Measurements from ENCODE around the gene VILL.

The VILL gene

GRCh38 chr3:38002291-38002876 is 11.8 kb downstream of the VILL start:
- DNase-seq = no peak

- DNase-seq = no peak
These were observed 12.4 kb downstream of the VILL start for GRCh38 chr3:38002940-38003339.

GRCh38 chr3:38003371-38003816 is 12.8 kb downstream of the VILL start:
- DNase-seq = peak; percentile 47

DNA sequence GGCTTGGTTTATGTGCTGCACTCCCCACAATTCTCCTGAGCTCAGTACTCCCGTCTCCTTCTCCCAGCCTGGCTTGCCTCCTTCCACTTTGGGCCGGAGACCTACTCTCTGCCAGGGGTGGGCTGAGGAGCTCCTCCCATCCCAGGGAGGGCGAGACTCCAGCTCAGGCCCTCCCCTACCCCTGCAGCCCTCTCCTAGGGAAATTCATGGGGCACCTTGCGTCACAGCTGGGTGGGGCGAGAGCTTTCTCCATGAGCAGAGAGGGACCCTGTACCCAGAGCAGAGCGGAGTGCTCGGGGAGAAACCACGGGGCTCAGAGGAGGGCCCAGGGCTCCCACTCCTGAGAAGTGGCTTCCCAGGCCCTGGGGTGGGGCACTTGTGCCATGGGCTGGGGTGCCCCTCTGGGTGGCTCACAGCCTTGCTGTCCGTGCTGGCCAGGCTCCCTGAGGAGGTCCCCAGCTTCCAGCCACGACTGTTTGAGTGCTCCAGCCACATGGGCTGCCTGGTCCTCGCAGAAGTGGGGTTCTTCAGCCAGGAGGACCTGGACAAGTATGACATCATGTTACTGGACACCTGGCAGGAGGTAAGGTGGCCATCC is 13.3 kb downstream of the VILL start:
- no peak for DNase-seq

DNA sequence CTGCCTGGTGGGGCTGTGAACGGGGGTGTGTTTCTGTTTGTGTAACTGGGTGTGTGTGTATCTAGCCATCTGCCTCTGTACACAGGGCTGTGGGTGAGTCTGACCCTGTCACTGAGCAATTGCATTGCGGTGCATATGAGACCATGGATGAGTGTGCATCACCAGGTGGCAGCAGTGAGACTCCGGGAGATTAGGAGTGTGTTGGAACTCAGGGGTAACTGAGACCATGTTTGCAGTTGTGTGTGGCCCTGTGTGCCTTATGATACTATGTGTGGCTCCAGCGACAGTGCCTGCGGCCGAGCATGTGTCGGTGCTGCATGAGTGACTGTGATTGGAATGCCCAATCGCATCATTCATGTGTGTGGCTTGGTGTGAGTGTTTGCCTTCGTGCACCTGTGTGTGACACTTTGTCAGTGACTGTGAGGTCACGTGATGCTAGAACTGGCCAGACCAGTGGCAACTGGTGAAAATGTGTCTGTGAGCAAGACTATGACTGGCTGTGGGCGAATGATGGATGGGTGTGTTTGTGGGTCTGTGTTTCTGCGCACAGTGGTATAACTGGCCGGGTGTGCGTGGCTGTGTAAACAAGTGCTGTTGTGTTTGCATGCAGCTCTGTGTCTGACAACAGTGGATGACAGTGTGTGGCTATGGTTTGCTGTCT is 14.0 kb downstream of the VILL start:
- DNase-seq = peak; percentile 43

DNA sequence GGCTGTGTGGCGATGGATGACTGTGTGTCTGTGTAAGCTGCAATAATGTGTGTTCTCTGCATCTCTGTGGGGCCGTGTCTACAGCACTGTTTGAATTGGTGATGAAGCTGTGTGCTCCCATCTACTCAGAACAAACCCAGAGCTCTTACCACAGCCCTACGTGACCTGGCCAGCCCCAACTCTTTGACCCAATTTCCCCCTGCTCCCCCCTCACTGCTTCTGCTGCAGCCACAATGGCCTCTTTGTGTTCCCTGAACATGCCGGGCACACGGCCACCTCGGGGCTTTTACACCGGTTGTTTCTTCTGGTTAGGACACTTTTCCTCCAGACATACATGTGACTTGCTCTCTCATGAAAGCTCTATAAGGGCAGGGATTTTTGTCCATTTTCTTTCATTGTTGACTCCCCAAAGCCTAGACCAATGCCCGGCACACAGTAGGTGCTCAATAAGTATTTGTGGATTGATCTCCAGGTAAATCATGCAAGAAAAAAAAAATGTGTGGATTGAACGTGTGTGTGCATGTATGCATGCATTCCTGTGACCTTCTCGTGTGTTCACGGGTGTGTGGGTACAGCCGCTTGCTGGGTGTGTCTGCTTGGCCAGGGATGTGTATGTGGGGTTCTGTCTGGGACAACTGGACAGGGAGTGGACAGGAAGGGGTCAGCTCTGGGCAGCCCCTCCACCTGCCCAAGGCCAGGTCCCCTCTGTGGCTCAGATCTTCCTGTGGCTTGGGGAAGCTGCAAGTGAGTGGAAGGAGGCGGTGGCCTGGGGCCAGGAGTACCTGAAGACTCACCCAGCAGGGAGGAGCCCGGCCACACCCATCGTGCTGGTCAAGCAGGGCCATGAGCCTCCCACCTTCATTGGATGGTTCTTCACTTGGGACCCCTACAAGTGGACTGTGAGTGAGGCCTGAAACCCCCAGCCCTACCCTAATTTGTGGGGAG is 14.8 kb downstream of the VILL start:
- DNase-seq = no peak

GRCh38 chr3:38006031-38006430 is 15.4 kb downstream of the VILL start:
- no peak for DNase-seq

DNA sequence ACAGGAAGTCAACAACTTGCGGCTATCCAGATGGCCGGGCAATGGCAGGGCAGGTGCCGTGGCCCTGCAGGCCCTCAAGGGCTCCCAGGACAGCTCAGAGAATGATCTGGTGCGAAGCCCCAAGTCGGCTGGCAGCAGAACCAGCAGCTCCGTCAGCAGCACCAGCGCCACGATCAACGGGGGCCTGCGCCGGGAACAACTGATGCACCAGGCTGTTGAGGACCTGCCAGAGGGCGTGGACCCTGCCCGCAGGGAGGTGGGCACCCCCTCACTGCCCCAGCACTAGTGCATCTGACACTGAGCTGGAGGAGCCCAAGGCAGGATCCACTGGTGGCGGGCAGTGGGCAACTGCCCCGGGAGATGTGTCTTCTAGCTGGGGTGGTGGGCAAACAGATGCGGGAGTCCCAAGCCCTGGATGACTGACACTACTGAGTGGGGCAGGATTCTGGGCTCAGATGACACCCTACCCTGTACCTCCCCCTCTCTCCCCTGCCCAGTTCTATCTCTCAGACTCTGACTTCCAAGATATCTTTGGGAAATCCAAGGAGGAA is 15.9 kb downstream of the VILL start:
- DNase-seq = no peak

GRCh38 chr3:38007754-38008090 is 17.1 kb downstream of the VILL start:
- no peak for DNase-seq

DNA sequence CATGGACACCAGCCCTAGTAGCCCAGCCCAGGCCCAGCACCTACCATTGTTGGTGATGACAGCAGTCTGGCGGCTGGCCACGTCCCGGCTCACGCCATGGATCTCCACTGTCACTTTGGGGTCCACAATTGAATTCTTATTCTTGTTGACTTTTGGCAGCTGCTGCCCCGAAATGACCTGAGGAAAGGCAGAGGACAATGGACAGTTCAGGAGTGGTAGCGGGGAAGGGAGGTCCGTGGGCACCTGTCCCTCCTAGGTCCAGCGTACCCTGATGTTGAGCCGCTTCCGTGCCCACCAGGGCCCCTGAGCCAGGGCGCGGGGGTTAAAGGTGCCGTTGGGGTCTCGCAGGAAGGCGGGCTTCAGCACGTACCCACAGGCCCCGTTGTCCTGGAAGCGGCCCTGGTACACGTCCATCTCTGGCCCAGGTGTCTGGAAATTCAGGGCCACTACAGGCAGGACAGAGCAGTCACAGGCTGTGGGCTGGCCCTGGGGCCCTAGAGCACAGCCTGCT is 17.7 kb downstream of the VILL start:
- no peak for DNase-seq

DNA sequence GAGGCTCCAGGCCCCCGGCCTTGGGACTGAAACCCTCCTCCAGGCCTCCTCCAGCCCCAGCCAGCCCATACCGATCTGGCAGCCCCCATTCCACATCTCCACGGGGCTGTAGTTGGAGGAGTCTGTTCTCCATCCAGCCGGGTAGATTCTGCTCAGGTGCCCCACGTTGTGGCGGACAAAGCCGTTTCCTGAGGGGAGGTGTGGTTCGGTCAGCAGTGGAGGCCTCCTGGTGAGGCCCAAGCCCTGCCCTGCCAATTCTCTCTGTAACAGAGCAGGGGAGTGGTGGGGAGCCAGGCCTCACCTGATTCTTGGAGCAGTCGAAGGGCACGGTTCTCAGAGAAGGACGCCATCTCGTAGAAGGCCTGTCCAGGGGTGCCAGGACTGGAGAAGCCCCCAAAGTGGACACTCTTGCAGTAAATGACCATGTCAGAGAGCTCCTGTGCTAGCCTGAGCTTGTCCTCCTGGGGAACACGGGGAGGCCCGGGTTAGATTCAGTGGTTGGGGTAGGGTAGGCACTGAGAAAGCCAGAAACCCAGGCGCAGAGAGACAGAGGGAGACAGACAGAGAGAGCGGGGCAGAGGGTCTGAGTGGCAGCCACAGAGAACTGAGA is 18.5 kb downstream of the VILL start:
- no peak for DNase-seq

DNA sequence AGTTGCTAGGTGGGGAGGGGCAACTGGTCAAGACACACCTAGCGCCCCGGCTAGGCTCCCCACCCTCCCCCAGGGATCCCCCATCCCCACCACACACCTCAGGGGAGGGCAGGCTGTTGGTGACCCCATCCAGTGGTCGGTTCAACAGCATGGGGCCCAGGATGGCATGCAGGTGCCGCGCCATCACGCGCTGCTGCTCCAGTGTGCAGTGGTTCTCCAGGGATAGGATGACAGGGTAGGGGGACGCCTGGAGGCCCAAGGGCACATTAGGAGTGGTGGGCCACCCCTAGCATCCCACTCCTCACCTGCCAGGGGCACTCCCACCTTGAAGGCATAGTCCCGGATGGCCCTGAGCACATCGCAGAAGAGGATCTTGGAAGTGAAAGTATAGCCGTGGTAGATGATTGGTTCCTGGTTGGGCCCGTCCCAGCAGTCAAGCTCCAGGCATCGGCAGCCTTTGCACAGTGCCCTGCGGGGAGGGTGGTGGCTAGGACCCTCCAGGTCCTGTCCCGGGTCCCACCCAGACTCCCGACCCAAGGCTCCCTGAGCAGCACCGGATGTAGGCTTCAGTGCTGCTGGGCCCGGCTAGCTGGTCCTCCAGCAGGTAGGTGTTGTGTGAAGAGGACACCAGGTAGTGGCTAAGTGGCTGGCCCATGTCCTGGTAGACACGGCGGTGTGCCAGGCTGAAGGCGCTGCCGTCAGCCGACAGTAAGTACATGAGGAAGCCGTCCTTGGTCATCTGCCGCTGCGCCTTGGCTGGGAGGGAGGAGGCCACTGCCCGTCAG is 19.4 kb downstream of the VILL start:
- DNase-seq = no peak

GRCh38 chr3:38011111-38011510 is 20.5 kb downstream of the VILL start:
- no peak for DNase-seq

DNA sequence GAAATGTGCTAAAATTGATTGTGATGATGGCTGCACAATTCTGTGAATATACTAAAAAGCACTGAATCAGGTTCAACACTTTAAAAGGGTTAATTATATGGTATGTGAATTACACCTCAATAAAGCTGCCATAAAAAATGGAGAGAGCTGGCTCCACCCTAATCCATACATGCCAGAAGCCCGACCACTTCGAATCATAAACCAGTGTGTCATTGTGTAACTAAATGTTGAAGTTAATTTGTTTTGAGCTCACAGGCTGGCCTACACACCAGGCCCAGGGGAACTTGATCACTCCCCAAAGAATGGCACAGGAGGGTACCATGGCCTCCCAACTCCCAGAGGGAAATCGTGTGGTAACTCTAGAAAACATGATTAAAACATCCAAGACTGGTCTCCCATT is 24.9 kb downstream of the VILL start:
- DNase-seq = no peak

- no peak for DNase-seq
These were observed 25.4 kb downstream of the VILL start for GRCh38 chr3:38015984-38016383.

DNA sequence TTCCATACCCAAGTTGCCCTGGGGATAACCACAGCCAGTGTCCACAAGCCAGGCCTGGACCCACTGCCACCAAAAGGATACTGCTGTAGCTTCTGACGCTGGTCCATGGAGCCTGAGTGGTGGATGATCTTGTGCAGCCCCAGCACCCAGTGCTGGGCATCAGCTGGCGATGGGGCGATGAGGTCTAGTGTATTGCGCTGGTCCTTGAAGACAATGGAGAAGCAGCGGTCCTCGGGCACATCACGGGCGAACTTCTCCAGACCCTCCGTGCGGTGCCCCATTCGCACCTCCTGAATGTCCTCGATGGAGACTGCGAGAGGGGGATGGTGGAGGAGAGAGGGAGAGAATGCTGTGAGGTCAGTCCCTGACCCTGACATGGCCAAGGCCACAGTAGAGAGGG is 25.8 kb downstream of the VILL start:
- DNase-seq = no peak

GRCh38 chr3:38016847-38017444 is 26.4 kb downstream of the VILL start:
- DNase-seq = no peak

GRCh38 chr3:38017445-38018295 is 27.1 kb downstream of the VILL start:
- no peak for DNase-seq

DNA sequence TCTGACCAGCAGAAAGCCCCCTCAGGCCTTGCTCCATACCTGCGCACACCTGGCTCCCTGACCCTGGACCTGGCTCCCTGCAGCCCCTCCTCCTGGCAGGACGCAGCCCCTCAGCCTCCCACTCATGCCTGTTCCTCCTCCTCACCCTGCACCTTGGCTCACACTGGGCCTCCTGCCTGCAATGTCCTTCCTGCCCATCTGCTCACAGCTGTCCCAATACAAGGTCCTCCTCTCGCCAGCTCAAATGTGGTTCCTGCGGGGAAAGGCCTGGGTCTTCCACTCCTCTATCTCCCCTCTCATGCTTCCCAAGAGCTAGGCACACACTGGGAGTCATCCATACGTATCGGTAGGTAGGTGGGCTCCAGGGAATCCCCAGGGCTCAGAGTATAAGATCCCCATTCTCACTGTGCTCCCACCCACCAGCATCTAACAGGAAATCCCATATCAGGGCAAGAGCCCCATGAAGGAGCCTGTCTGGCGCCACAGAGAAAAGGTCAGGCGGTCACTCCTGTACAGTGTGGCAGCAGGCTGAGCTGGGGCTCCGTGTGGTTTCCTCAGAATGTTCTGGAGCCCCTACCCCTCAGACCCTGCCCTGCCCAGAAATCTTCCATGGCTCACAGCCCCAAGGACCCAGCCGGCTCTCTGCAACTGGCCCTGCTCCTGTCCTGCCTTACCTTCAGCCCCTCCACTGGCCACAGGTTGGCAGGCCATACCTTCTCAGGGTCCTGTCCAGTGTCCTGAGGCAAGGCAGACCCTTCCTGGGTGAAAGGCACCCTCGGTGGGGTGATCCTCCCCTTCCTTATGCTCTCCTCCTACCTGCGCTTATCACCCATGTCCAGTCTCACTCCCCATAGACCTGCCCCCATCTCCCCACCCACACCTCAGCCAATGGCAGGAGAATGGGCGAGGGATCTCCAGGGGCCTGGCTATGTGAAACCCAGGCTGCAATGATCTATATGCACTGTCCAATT is 28.0 kb downstream of the VILL start:
- DNase-seq = no peak

All from activated CD4-positive, alpha-beta T cell treated with anti-CD3 and anti-CD28 coated beads for 1 hour (primary cell).